Effector memory CD4-positive, alpha-beta T cell (primary cell): ENCODE measurements around the gene NDUFA8.

Experiments used
- DNase-seq, 3 donors: peaks; one replicate each; pipeline ENCODE4 v3.0.0-alpha.2; 2020
- H3K27ac ChIP-seq: 2 replicates; pipeline ENCODE4 v1.7.0; 2013; ENCODE audit warnings: mild to moderate bottlenecking, low read length, moderate library complexity; ENCODE audit not compliant: insufficient read depth, poor library complexity, severe bottlenecking
- H3K27me3 ChIP-seq: replicated peaks from 2 replicates; pipeline ENCODE4 v1.7.0; 2013; ENCODE audit warnings: mild to moderate bottlenecking, low read length; ENCODE audit not compliant: insufficient read depth, control insufficient read depth, poor library complexity, severe bottlenecking
- H3K36me3 ChIP-seq: 2 replicates; pipeline ENCODE4 v1.7.0; 2013; ENCODE audit warnings: mild to moderate bottlenecking, low read length, moderate library complexity; ENCODE audit not compliant: control insufficient read depth, insufficient read depth
- H3K4me1 ChIP-seq: 2 replicates; pipeline ENCODE4 v1.7.0; 2013; ENCODE audit warnings: low read length, mild to moderate bottlenecking; ENCODE audit not compliant: control insufficient read depth, insufficient read depth, poor library complexity, severe bottlenecking
- H3K4me3 ChIP-seq: 2 replicates; pipeline ENCODE4 v1.7.0; 2013; ENCODE audit warnings: low read length, low read depth, mild to moderate bottlenecking; ENCODE audit not compliant: insufficient read depth, poor library complexity, severe bottlenecking
- H3K9me3 ChIP-seq: 2 replicates; pipeline ENCODE4 v1.7.0; 2013; ENCODE audit warnings: mild to moderate bottlenecking, low read length, moderate library complexity; ENCODE audit not compliant: control insufficient read depth

NDUFA8 gene

DNA sequence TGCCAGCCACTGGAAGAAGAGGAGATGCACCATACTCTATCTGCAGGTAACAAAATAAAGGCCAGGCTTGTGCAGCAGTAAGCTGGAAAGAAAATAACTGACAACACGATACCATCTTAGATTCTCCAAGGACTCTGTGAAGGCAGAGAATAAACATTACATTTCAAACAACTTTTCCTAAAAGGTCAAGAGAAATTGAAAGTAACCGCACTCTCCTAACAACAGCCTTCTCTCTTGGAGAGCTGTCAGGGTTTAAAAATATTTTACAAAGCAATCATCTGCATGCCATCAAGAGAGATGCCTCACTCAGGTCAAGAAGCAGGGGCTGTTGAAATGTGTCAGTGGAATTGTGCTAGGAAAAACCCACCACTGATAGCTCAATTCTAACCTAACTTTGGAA lies 53.0 kb downstream of the NDUFA8 start:
- Histone ChIP-seq H3K9me3 (no peaks in the 10 kb centered on the region), H3K27ac (no peak overlapping the region), H3K4me1 (no peaks in the 10 kb centered on the region), H3K27me3 (no peaks in the 10 kb centered on the region), H3K4me3 (no peak overlapping the region), H3K36me3 (no peaks in the 10 kb centered on the region)
- DNase-seq = no peak

GRCh38 chr9:122103985-122104384 lies 55.6 kb downstream of the NDUFA8 start:
- H3K4me3 ChIP-seq = no peak overlapping the region
- no peaks in the 10 kb centered on the region for H3K4me1 ChIP-seq

GRCh38 chr9:122102156-122102555 lies 57.4 kb downstream of the NDUFA8 start:
- no peaks in the 10 kb centered on the region for H3K36me3 ChIP-seq
- DNase-seq = no peak
- H3K27me3 ChIP-seq = no peaks in the 10 kb centered on the region
- H3K9me3 ChIP-seq = no peaks in the 10 kb centered on the region
- H3K27ac ChIP-seq = no peak overlapping the region
- no peak overlapping the region for H3K4me3 ChIP-seq
- no peaks in the 10 kb centered on the region for H3K4me1 ChIP-seq

More at GRCh38 chr9:122103985-122104384, 55.6 kb downstream of the NDUFA8 start:
- no peak for DNase-seq
- Histone ChIP-seq H3K27ac (no peak overlapping the region), H3K27me3 (no peaks in the 10 kb centered on the region), H3K9me3 (no peaks in the 10 kb centered on the region), H3K36me3 (no peaks in the 10 kb centered on the region)

DNA sequence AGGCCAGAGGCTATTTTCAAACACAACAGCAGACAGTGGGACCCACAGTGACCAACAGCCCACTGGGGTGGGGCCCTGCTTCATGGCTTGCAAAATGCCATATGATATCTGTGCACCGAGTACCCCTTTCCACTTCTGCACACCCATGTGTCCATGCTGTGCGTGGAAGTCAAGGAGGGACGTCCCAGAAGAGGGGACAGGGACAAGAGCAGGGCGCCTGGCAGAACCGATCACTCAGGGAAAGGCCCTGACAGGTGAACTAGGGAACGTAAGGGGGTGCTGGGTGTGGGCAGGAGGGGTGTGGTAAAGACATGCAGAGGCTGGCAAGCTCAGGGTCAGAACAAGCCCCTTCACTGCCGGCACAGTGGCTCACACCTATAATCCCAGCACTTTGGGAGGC lies 58.8 kb downstream of the NDUFA8 start:
- H3K27ac ChIP-seq = no peak overlapping the region
- no peak for DNase-seq
- no peaks in the 10 kb centered on the region for H3K9me3 ChIP-seq
- no peaks in the 10 kb centered on the region for H3K36me3 ChIP-seq
- H3K4me3 ChIP-seq = no peak overlapping the region
- no peaks in the 10 kb centered on the region for H3K4me1 ChIP-seq
- no peaks in the 10 kb centered on the region for H3K27me3 ChIP-seq

- no peaks in the 10 kb centered on the region for H3K4me1 ChIP-seq
- DNase-seq = peak; percentile 56 to 73 (median 64)
- H3K27ac ChIP-seq = no peak overlapping the region
- no peak overlapping the region for H3K4me3 ChIP-seq
- H3K9me3 ChIP-seq = no peaks in the 10 kb centered on the region
- no peaks in the 10 kb centered on the region for H3K27me3 ChIP-seq
- no peaks in the 10 kb centered on the region for H3K36me3 ChIP-seq
Observed at GRCh38 chr9:122099271-122099869, 60.2 kb downstream of the NDUFA8 start.

DNA sequence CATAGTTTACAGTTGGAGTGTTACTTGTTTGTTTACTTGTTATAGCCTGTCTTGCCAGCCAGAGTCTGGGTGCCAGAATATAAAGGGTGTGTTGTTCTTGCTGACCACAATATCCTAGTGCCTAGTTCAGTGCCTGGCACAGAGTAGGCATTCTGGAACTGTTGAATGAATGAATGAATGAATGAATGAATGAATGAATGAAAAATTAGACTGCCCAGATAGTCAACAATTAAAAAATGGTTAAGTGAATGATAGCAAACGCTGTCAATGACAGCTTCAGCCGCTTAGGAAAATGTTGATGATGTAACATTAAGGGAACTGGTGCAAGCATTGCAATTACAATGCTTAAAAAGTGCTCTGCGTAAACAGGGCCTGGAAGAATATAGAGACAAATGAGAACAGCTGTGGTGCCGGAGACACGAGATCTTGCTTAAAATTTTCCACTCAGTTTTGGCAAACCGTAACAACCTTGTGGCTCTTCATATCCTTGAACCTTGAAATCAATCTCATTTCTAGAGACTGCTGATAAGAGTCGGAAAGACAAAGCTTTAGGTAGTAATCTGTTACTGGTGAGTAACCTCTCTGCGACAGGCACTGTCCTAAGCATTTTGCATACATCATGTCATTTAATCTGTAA lies 61.8 kb downstream of the NDUFA8 start:
- Histone ChIP-seq H3K27me3 (no peaks in the 10 kb centered on the region), H3K4me3 (no peak overlapping the region), H3K4me1 (peaks cover 3% of the 10 kb centered on the region), H3K36me3 (no peaks in the 10 kb centered on the region), H3K9me3 (no peaks in the 10 kb centered on the region), H3K27ac (no peak overlapping the region)
- no peak for DNase-seq

GRCh38 chr9:122096620-122097415 lies 62.8 kb downstream of the NDUFA8 start:
- H3K9me3 ChIP-seq = no peaks in the 10 kb centered on the region
- DNase-seq = no peak
- no peak overlapping the region for H3K27ac ChIP-seq
- H3K4me1 ChIP-seq = peaks cover 12% of the 10 kb centered on the region
- no peak overlapping the region for H3K4me3 ChIP-seq
- no peaks in the 10 kb centered on the region for H3K27me3 ChIP-seq
- H3K36me3 ChIP-seq = no peaks in the 10 kb centered on the region

GRCh38 chr9:122095010-122095767 lies 64.4 kb downstream of the NDUFA8 start:
- H3K27ac ChIP-seq = no peak overlapping the region
- no peaks in the 10 kb centered on the region for H3K27me3 ChIP-seq
- no peak for DNase-seq
- no peaks in the 10 kb centered on the region for H3K9me3 ChIP-seq
- peaks cover 16% of the 10 kb centered on the region for H3K4me1 ChIP-seq
- no peaks in the 10 kb centered on the region for H3K36me3 ChIP-seq
- no peak overlapping the region for H3K4me3 ChIP-seq
